Lung (tissue), 12 donors: Measurements from ENCODE around the gene QRICH2. TPM values are rescaled to one million over a fixed set of nuclear protein-coding genes. Genes with fewer than 3 reads are reported as not detected.

Source experiments
- ATAC-seq: fragments of 200-7000 bp; cut with Tn5 transposase; one replicate; pipeline ENCODE4 v1.9.1; 2020; ENCODE audit warnings: moderate number of reproducible peaks; ENCODE audit not compliant: insufficient read depth, low FRiP score
- DNase-seq, 3 donors: peaks; one replicate each; pipeline ENCODE4 v3.0.0-alpha.2; 2013 to 2017
- H3K27ac ChIP-seq, 2 donors: one replicate each; pipeline ENCODE4 v1.5.1; 2013; ENCODE audit warnings: mild to moderate bottlenecking in 2 of 2, moderate library complexity in 2 of 2, control low read depth in 1 of 2, inconsistent platforms in 1 of 2, low read depth in 1 of 2, low read length in 1 of 2
- H3K27me3 ChIP-seq, 3 donors: one replicate each; pipeline ENCODE4 v1.5.1; 2013; ENCODE audit warnings: low read length in 2 of 3; ENCODE audit not compliant: control insufficient read depth in 3 of 3, insufficient read depth in 3 of 3
- H3K36me3 ChIP-seq, 4 donors: one replicate each; pipeline ENCODE4 v1.5.1; 2013; ENCODE audit warnings: low read length in 4 of 4, mild to moderate bottlenecking in 1 of 4, moderate library complexity in 1 of 4; ENCODE audit not compliant: control insufficient read depth in 4 of 4, insufficient read depth in 4 of 4
- H3K4me1 ChIP-seq, 5 donors: one replicate each; pipeline ENCODE4 v1.5.1; 2013; ENCODE audit warnings: low read length in 5 of 5, mild to moderate bottlenecking in 2 of 5, moderate library complexity in 1 of 5; ENCODE audit not compliant: control insufficient read depth in 5 of 5, insufficient read depth in 5 of 5
- H3K4me3 ChIP-seq: one replicate; pipeline ENCODE4 v1.5.1; 2013; ENCODE audit warnings: mild to moderate bottlenecking, control low read depth, moderate library complexity
- H3K9ac ChIP-seq, 2 donors: one replicate each; pipeline ENCODE4 v1.5.1; 2013; ENCODE audit warnings: low read length in 2 of 2, control low read depth in 1 of 2; ENCODE audit not compliant: insufficient read depth in 1 of 2
- H3K9me3 ChIP-seq, 4 donors: one replicate each; pipeline ENCODE4 v1.5.1; 2013; ENCODE audit warnings: low read length in 3 of 4, mild to moderate bottlenecking in 1 of 4, moderate library complexity in 1 of 4; ENCODE audit not compliant: control insufficient read depth in 4 of 4, insufficient read depth in 3 of 4
- WGBS, 2 donors: extraction: QIAGEN DNeasy Blood & Tissue Kit; methylation state at CpG; one replicate each; pipeline ENCODE4 v1.1.7; 2013; 5-methylcytosine and 5-hydroxymethylcytosine counted together
- polyA plus RNA-seq, 2 donors: library from polyadenylated mRNA; stranded (reverse); fragments of 200-250 nt; gene quantifications; one replicate each; pipeline ENCODE4 v1.2.1, GENCODE V29; 2013
- total RNA-seq, 2 donors: library from RNA; depleted of rRNA in 1 of 2; stranded (reverse); fragments of >200 nt in 1 of 2; gene quantifications; one replicate each; pipeline ENCODE4 v1.2.1, GENCODE V29; 2014 to 2021
- TF ChIP-seq, protein P1 (sequence below): IDR thresholded peaks from 2 replicates; pipeline ENCODE4 v1.5.1; 2012; ENCODE audit warnings: mild to moderate bottlenecking; ENCODE audit errors: control extremely low read depth, extremely low read depth
- donor health status: control.
- donor health status: control.
- donor health status: Bipolar disorder and iron deficiency.
- donor health status: healthy.
- donor health status: DM: yes; HTN: yes; CAD: no.

Gene QRICH2
- total and polyA plus RNA-seq, 4 donors: 2.3 to 4.7 (median 2.7) TPM

DNA sequence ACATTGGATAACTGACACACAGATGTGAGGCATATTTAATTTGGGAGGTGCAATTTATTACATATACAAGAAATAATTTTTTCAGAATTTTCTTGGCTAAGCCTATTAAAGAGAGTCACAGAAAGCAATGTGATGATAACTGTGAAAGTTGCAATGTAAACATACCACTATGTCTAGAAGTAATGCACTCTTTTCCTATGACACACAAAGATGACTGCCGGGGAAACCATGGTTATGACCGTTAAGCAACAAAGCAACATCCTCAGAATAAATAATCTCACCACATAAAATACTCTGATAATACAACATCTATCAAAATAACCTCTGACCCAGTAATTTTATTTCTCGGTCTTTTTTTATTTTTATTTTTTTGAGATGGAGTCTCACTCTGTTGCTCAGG is 10.5 kb upstream of the QRICH2 start:
- 84 to 85% methylated on average over 3 of the region's 3 CpGs for WGBS, 2 donors
- no peak for ATAC-seq
- H3K4me1 ChIP-seq: peaks cover 0 to 8% (median 0%) of the 10 kb centered on the region in 5 donors
- TF ChIP-seq, protein P1, sequence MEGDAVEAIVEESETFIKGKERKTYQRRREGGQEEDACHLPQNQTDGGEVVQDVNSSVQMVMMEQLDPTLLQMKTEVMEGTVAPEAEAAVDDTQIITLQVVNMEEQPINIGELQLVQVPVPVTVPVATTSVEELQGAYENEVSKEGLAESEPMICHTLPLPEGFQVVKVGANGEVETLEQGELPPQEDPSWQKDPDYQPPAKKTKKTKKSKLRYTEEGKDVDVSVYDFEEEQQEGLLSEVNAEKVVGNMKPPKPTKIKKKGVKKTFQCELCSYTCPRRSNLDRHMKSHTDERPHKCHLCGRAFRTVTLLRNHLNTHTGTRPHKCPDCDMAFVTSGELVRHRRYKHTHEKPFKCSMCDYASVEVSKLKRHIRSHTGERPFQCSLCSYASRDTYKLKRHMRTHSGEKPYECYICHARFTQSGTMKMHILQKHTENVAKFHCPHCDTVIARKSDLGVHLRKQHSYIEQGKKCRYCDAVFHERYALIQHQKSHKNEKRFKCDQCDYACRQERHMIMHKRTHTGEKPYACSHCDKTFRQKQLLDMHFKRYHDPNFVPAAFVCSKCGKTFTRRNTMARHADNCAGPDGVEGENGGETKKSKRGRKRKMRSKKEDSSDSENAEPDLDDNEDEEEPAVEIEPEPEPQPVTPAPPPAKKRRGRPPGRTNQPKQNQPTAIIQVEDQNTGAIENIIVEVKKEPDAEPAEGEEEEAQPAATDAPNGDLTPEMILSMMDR: no peak
- H3K27ac ChIP-seq: no peak overlapping the region
- peaks cover 8 to 18% (median 11%) of the 10 kb centered on the region in 4 donors for H3K36me3 ChIP-seq
- no peak for DNase-seq
- no peaks in the 10 kb centered on the region for H3K9me3 ChIP-seq
- no peak overlapping the region for H3K9ac ChIP-seq
- no peaks in the 10 kb centered on the region for H3K27me3 ChIP-seq
- H3K4me3 ChIP-seq: no peak overlapping the region

DNA sequence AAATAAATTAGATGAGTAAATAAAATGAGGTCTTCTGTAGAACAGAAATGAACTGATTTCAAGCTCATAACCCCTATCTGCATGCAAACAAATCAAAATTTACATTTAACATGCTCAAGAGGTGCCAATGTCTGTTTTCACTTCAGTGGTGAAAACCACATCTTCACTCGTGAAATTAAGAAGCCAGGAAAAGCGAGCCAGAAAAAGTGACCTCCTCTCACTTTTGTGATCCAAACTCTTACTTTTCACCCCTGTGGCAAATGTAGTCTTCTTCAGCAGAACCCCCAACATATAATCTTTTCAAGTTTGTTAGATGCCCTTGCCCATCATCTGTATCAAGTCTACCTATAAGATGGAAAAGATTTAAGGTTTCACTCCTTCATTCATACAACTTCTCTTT is 9.5 kb upstream of the QRICH2 start:
- Histone ChIP-seq H3K9ac (no peak overlapping the region), H3K4me3 (no peak overlapping the region), H3K36me3 (peaks cover 14 to 19% (median 17%) of the 10 kb centered on the region in 4 donors), H3K9me3 (no peaks in the 10 kb centered on the region), H3K4me1 (peaks cover 0 to 10% (median 0%) of the 10 kb centered on the region in 5 donors), H3K27me3 (no peaks in the 10 kb centered on the region), H3K27ac (no peak overlapping the region)
- DNase-seq: no peak
- WGBS, 2 donors: 90 to 94% methylated on average over 2 of the region's 2 CpGs
- no peak for ATAC-seq
- TF ChIP-seq, protein P1: no peak

DNA sequence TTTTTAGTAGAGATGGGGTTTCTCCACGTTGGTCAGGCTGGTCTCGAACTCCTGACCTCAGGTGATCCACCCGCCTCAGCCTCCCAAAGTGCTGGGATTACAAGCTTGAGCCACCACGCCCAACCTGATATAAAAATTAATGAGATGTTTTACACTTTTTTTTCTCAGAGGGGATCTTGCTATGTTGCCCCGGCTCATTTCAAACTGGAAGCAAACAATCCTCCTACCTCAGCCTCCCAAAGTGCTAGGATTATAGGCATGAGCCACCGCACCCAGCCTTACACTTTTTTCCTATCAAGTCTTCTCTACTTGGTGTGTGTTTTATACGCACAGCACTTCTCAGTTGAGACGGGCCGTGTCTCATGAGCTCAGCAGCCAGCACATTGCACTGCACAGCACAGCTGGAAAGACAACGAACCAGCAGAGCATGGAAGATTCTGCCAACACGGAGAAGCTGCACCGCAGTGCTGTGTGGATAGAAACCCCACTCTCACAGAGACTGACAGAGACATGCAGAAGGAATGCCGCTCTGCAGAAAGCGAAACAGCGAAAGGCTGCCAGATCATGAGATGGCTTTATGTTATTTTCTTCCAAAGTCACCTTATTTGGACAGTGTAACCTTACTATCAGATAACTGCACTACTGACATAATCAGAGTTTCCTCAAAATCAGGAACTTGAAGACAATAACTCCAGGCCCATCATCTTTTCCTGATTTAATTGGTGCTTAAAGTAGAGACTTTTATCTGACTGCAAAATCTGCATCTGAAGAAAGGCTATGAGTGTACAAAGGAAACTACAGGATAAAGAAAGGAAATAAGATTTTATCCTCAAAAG is 6.5 kb upstream of the QRICH2 start:
- TF ChIP-seq, protein P1: no peak
- ATAC-seq (no peak), DNase-seq (peak in 1 of 3 donors; percentile 17)
- Histone ChIP-seq H3K36me3 (peaks cover 19 to 25% (median 23%) of the 10 kb centered on the region in 4 donors), H3K9ac (no peak overlapping the region), H3K27ac (peak overlapping the region; percentile 52 to 69), H3K9me3 (no peaks in the 10 kb centered on the region), H3K4me1 (peaks cover 0 to 5% (median 0%) of the 10 kb centered on the region in 5 donors), H3K4me3 (no peak overlapping the region), H3K27me3 (no peaks in the 10 kb centered on the region)
- 77 to 81% methylated on average over 15 of the region's 15 CpGs for WGBS, 2 donors
